Left cardiac atrium (tissue), 4 donors: ENCODE results near the gene LRRC41. TPM values are rescaled to one million over a fixed set of nuclear protein-coding genes. Genes with fewer than 3 reads are reported as not detected.
"Not testable (repeated sequence)": the region's sequence is repeated elsewhere in the genome, so short reads cannot be mapped to it uniquely, and the experiment has no call there.

Source experiments
- ATAC-seq, 2 donors: fragments of 200-7000 bp; cut with Tn5 transposase; one replicate each; pipeline ENCODE4 v1.9.1; 2020; ENCODE audit warnings: mild to moderate bottlenecking in 2 of 2, moderate library complexity in 2 of 2
- DNase-seq: peaks from one replicate; pipeline ENCODE4 v3.0.0-alpha.2; 2020
- intact Hi-C, 2 donors: fragments of 100-400 bp; cut with DNase I; formaldehyde crosslinking; loops; one replicate each; pipeline versions ENCODE4 v1.14.1 to v1.15.1; 2022 to 2023
- total RNA-seq, 2 donors: library from RNA; stranded (reverse); fragmentation: NEBNext Ultra II Directional; extraction: Animal tissue kit (Norgen Biotek cat#: 25700); gene quantifications; one replicate each; pipeline ENCODE4 v1.2.1, GENCODE V29; 2021
- donor health status: DM: no; HTN: yes; CAD: no.
- donor health status: DM: no; HTN: yes; CAD: no; lungs with severe emphysema.
- donor health status: DM: yes; HTN: yes; CAD: no.
- donor health status: Dilated cardiomyopathy.

Gene LRRC41
- total RNA-seq, 2 donors from 2014 or later = 34.5 to 46.4 TPM

- ATAC-seq (no peak), DNase-seq (no peak)
- intact Hi-C loops = no loop called here
Measured at GRCh38 chr1:46262508-46262907, 40.9 kb downstream of the LRRC41 start.

- ATAC-seq = no peak
- intact Hi-C loops = loop anchor here in 1 of 2 donors (10.0 kb wide), 1 partner anchor 88 kb away; the partner anchor contains the start of gene NSUN4
- no peak for DNase-seq
Measured at GRCh38 chr1:46256523-46256922, 46.9 kb downstream of the LRRC41 start.

- ATAC-seq (no peak), DNase-seq (no peak)
- intact Hi-C loops = loop anchor here in 1 of 2 donors (10.0 kb wide), 1 partner anchor 90 kb away; the partner anchor contains the start of gene NSUN4
Measured at GRCh38 chr1:46254668-46255067, 48.7 kb downstream of the LRRC41 start.

- DNase-seq = peak; percentile 32
- no peak for ATAC-seq
- intact Hi-C loops = loop anchor here in 1 of 2 donors (10.0 kb wide), 1 partner anchor 96 kb away; the partner anchor contains the start of gene NSUN4
Measured at GRCh38 chr1:46248122-46248920, 55.1 kb downstream of the LRRC41 start.

GRCh38 chr1:46247436-46248121, 55.8 kb downstream of the LRRC41 start, which contains the start of gene RAD54L:
TSS of gene RAD54L (plus strand) at chr1:46247763. CDS start at chr1:46248406, 643 bp downstream.
- intact Hi-C loops = loop anchor here in 1 of 2 donors (10.0 kb wide), 1 partner anchor 97 kb away; the partner anchor contains the start of gene NSUN4
- ATAC-seq (peak; percentile 97 to 99), DNase-seq (peak; percentile 98)

- peak; percentile 61 for DNase-seq
- peak; percentile 21 to 94 for ATAC-seq
- intact Hi-C loops = loop anchor here in 1 of 2 donors (10.0 kb wide), 1 partner anchor 98 kb away; the partner anchor contains the start of gene NSUN4
Measured at GRCh38 chr1:46246548-46247435, 56.6 kb downstream of the LRRC41 start.

- intact Hi-C loops = loop anchor here in 1 of 2 donors (10.0 kb wide), 1 partner anchor 99 kb away; the partner anchor contains the start of gene NSUN4
- not testable (repeated sequence) for DNase-seq, ATAC-seq
Measured at GRCh38 chr1:46246136-46246535, 57.3 kb downstream of the LRRC41 start.

GRCh38 chr1:46244656-46245371, 58.6 kb downstream of the LRRC41 start:
- ATAC-seq (no peak), DNase-seq (no peak)
- intact Hi-C loops = loop anchor here in 1 of 2 donors (10.0 kb wide), 1 partner anchor 100 kb away; the partner anchor contains the start of gene NSUN4

GRCh38 chr1:46243831-46244230, 59.6 kb downstream of the LRRC41 start:
- ATAC-seq, DNase-seq: not testable (repeated sequence)
- intact Hi-C loops = loop anchor here in 1 of 2 donors (10.0 kb wide), 1 partner anchor 101 kb away; the partner anchor contains the start of gene NSUN4

- intact Hi-C loops = loop anchor here in 1 of 2 donors (10.0 kb wide), 1 partner anchor 102 kb away; the partner anchor contains the start of gene NSUN4
- no peak for DNase-seq
- no peak for ATAC-seq
Measured at GRCh38 chr1:46242918-46243317, 60.5 kb downstream of the LRRC41 start.

GRCh38 chr1:46241733-46242132, 61.7 kb downstream of the LRRC41 start:
- not testable (repeated sequence) for DNase-seq
- intact Hi-C loops = loop anchor here in 1 of 2 donors (10.0 kb wide), 1 partner anchor 103 kb away; the partner anchor contains the start of gene NSUN4

GRCh38 chr1:46238865-46239264, 64.6 kb downstream of the LRRC41 start:
- not testable (repeated sequence) for DNase-seq

More at GRCh38 chr1:46241733-46242132, 61.7 kb downstream of the LRRC41 start:
- ATAC-seq = not testable (repeated sequence)

GRCh38 chr1:46236882-46237281, 66.5 kb downstream of the LRRC41 start:
- ATAC-seq (no peak), DNase-seq (no peak)
- intact Hi-C loops = no loop called here

More at GRCh38 chr1:46238865-46239264, 64.6 kb downstream of the LRRC41 start:
- intact Hi-C loops, ATAC-seq: not testable (repeated sequence)

- DNase-seq, ATAC-seq, intact Hi-C loops: not testable (repeated sequence)
Measured at GRCh38 chr1:46231231-46231630, 72.2 kb downstream of the LRRC41 start.
